Activated CD4-positive, alpha-beta T cell treated with anti-CD3 and anti-CD28 coated beads, Interleukin-2, amount 50 U/mL, for 24 hours (primary cell): ENCODE measurements around the gene BCAR3.

Experiments used
- DNase-seq, 2 donors: peaks; one replicate each; pipeline ENCODE4 v3.0.0-alpha.2; 2020; ENCODE audit warnings: low read depth in 1 of 2, low spot score in 1 of 2

BCAR3 gene

GRCh38 chr1:93516164-93516563 is 165.5 kb downstream of the BCAR3 start:
- peak in 1 of 2 donors; percentile 6 for DNase-seq
